Activated T-cell treated with anti-CD3 and anti-CD28 coated beads, Interleukin-2, amount 50 U/mL, for 1 hour (primary cell): ENCODE data around the gene SSBP3.

Source experiments
- DNase-seq: peaks from one replicate; pipeline ENCODE4 v3.0.0-alpha.2; 2020

SSBP3 gene

GRCh38 chr1:54409156-54410142, 3.3 kb upstream of the SSBP3 start:
- DNase-seq: no peak

DNA sequence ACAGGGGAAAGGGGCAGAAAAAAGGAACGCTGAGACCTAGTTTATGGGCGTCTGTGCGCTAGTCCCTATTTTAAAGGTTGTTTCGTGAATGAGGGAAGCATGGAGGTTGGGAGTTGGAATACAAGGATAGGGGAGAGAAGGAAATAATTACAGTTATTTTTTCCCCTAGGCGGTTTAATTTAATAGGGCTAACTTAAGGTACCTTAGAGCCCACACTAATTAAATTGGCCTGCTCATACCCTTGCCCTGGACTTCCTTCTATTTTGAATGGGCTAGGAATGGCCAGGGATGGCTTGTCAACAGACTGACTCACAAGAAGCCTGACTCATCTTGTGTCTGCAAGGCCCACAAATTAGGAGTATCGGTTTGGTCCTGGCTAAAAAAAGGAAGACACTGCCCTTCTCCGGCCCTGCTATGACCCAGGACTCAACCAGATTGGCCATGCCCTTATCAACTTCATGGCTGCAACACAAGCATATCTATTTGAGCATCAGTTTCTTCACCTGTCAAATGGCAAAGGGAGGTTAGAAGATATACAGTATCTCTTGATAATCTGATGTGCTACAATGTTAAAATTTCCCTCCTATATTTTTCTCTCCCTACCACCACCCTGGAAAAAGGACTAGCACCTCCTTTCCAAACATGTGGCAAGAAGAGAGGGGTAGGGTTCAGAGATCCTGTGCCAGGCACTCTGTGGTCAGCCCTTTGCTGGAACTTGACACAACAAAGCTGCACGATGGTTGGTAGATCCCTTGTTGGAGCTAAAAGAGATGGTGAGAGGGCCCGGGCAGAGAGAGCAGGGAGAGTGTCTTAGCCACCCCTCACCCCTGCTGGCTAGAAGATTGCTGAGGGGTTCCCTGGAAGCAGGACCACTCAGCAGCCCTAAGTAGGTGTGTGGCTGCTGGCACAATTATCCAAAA, 2.2 kb upstream of the SSBP3 start:
- no peak for DNase-seq

DNA sequence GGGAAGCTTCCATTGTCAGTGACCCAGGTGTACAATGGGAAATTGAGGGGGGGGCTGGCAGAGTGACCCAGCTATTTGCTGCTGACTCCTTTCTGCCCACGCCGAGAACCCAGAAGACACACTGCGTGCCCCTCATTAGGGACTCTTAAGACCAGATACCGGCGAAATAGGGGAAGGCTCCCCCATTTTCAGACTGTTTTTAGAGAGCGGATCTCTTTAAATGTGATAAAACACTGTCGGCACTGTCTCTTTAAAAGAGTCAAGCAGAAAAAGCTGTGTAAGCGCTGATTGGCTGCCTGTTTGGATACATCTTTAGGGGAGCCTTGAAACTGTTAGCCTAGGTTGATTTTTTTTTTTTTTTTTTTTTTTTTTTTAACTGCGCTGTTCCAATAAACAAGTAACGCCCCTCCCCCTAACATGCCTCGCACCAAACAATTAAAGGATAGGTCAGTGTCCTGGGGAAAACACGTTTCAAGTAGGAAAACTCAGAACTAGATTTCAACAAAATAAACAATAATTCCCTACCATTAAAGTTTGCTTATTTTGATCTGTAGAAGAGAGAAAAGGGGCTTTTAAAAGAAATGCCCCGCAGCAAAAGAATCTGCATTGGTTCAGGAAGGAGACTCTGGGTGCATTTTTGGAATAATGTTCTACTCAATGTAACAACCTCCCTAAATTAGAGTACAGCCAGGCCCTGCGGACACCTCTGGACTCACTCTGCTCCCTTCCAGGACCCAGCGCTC, 1.4 kb upstream of the SSBP3 start:
- DNase-seq: no peak

DNA sequence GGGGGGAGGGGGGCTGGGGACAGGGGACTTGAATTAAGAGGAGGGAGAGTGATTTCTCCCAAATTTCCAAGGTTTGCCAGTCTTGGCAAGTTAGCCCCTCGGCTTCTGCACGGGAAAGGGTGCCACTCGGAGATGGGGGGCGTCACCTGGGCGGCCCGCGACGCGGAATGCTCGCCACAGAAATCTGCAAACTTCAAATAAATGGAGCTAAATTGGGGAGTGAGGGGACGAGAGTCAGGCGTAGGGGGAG, 885 bp upstream of the SSBP3 start:
- peak; percentile 62 for DNase-seq

GRCh38 chr1:54405898-54406293, 298 bp downstream of the SSBP3 start:
- DNase-seq: no peak

DNA sequence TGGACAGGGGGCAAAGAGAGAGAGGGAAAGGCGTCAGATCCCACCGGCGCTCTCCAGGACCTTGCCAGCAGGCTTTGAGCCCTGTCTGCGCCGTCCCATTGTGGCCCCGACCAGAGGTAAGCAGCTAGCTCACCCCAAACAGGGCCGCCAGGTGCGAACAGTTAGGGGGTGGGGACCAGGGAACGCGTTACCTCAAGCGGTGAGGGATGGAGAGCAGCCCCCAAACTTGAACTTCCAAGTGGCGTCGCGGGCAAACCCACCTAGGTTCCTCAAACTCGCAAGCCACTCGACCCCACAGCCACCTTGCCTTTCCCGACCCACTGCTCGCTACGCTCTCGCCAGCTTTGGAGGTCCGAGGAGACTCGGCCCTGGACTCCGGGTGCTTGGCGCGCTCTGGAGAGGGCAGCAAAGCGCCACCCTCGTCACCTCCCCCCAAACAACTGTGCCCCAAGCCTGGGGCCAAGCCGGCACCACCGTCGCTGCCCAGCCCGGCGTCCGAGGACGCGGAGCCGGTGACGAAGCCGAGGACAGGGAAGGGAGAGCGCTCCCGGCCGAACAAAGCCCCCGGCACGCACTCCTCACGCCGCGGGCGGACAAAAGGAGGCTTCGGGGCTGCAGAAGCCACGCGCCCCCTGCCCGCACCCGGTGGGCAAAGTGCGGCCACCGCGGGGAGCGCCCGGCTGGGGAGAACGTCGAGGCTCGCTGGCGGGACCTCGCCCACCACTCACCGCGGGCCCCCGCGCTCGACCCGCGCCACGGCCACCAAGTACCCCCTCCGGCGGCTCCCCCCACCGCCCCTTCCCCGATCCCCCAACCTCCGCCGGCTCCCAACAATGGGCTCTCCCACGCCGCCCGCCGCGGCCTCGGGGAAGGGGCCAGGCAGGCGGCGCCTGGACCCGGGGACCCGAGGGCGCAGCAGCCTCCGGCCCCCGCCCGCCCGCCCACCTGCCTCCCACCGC, 976 bp downstream of the SSBP3 start:
- DNase-seq: peak; percentile 40

DNA sequence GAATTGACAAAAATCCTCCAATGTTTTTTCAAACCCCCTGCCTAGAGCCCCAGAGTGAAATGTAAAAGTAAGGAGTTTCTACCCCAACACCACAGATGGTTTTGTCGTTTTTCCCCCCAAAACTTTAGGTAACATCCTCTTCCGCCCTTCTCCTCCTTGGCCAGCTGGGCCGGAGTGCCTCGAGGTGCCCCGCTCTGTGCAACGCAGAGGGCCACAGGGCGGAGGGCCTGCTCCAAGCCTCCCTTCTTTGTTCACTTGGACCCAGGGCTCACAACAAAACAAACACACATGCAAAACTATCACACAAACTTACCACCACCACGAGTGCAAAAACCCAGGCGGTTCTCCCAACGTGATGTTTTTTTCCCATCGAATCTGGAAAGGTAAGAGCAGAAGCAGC, 1.9 kb downstream of the SSBP3 start:
- DNase-seq: no peak

DNA sequence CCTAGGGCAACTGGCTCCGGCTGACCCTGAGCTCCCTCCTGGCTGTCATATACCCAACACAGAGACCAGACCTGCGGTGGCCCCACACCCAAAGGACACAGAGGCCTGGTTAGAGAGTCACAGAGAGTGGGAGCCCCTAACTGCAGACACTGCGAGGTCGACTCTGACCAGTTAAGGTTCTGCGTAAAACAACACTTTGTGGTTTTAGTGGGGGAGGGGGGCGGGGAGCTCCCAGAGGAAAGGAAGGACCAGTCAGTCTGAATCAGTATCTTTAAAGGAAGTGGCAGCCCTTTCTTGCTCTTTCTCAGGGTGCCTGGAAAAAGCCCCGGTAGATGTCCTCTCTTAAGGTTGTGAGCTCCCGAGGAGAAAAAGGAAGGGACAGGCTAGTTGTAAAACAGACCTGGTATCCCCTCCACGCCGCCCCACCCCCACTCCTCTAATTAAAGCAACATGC, 2.4 kb downstream of the SSBP3 start:
- no peak for DNase-seq

GRCh38 chr1:54403405-54403804, 2.8 kb downstream of the SSBP3 start:
- no peak for DNase-seq

DNA sequence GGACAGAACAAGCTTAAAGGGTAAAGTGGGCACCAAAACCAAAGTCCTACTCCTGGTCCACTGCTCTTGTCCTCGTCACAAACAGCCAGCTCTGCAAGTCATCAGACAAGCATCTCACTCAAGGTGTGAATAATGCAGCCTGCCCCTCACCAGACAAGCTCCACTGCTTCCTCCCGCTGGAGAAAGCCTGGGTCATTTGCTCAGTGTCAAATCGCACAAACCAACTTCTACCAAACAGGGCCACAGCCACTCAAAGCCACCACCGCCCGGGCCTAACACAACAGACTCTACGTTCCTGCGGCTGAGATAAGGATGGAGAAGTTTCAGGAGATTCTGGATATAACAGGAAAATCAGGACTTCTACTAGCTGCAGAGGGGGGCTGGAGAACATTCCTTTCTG, 3.3 kb downstream of the SSBP3 start:
- no peak for DNase-seq

- DNase-seq: no peak
Observed at GRCh38 chr1:54401799-54402198, 4.4 kb downstream of the SSBP3 start.

DNA sequence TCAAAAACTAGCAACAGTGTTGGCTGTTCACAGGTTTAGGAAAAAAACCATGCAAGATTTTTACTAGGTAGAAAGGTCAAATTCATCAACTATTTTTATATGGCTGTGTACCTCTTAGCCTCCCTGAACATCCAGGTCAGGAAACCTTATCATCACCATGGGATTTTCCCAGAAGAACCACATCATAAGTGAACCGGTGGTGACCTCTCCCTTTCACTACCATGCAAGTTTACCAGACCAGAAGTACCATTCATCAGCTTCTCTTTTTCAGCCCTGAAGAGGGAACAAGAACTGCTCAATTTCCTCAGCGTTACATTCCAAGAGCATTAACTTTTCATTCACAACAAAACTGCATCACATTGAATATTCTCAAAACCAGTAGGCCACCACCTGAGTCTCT, 5.9 kb downstream of the SSBP3 start:
- DNase-seq: no peak

GRCh38 chr1:54399765-54400164, 6.4 kb downstream of the SSBP3 start:
- no peak for DNase-seq

DNA sequence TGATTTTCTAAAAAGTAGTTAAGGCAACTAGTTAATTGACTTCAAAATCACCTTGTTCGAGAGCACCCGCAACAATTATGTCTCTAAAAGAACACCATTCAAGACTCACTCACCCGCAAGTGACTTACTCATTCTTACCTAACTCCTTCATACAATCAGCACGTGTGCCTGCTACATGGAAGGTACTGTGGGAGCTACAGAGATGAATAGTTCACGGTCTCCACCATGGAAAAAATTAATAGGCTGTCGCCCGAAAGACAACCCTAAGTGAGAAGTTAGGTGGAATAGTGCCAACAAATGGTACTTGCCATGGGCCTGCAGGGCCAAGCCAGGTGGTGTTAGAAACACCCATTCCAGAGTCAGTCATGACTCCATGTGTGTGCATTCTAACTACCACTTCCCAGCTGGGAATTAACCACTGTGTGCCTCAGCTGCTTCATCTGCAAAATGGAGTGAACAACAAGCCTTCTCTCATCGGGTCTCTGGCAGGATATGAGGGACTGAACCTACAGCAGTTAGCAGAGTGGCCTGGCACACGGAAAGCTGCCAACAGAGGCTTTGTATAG, 7.1 kb downstream of the SSBP3 start:
- no peak for DNase-seq

- no peak for DNase-seq
Observed at GRCh38 chr1:54397980-54398379, 8.2 kb downstream of the SSBP3 start.

DNA sequence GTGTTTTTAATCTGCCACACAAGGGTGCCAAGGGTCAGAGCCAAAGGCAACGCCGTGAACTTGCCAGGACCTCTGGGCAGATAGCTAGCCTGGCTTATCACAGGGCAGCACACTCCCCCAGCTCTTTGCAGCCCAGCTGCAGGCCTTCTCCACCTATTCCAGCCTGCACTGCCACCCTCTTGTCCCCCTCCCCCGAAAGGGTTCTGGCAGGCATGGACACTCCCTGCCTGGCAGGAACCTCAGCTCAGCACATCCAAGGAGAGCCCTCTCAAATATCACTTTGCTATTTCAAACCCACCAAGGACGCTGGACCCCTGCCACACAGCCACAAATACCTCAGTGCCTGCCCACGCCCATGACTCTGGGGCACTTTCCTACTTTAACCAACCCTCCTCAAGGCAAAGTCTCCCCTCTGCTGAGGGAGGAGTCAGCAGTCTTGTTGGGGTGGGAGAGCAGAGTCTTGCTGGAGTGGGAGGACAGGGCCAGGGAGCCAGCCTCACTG, 9.1 kb downstream of the SSBP3 start:
- DNase-seq: no peak

DNA sequence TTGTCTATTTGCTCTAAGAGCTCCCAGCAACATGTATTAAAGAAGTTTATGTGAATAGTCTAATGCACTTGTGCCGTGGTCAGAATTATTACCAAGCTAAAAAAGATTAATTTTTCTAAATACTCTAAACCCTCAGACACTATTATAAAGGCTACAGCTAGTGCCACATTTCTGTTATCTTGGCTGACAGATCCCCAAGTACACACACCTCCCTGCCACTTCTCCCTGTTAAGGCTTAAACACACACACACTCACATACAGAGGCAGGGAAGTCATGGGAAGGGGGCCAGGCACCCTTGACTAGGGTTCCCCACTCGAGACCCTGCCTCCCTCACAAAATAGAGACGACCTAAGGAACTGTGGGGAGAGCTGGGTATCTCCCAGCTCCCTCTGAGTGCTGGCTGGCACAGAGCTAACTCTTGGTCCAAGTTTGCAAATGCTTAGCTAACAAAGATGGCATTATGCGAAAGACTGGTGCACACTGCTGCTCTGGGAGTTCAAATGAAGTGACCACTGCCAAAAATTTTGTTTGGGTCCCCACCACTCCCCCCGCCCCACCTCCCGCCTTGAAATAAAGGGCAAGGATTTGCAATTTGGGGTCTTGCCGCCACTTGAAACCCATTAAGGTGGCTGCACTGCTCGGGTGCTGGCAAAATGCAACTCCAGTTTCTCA, 9.8 kb downstream of the SSBP3 start:
- no peak for DNase-seq

- no peak for DNase-seq
Observed at GRCh38 chr1:54395281-54395934, 10.8 kb downstream of the SSBP3 start.

DNA sequence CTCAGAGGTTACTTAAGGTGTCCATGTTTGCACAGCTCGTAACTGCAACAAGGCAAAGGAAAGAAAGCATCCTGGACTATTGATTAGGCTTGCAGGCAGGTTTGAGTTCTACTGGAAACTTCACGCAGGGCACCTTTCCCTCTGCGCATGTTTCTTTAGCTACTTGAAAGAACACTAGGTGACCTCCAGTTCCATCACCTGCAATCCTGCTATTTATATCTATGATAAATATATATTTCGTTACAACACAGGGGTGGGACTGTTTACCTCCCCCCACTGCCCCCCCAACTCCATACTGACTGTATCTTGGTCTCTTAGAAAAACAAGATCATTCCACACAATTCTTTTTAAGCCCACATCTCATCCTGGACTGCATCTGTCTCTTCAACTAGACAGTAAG, 12.1 kb downstream of the SSBP3 start:
- DNase-seq: no peak

GRCh38 chr1:54392401-54392800, 13.8 kb downstream of the SSBP3 start:
- DNase-seq: no peak
